ENCODE measurements around the gene RBFA.
A peak's percentile ranks its signal among the peaks of the same experiment; 100 is the strongest.

RBFA gene

DNA sequence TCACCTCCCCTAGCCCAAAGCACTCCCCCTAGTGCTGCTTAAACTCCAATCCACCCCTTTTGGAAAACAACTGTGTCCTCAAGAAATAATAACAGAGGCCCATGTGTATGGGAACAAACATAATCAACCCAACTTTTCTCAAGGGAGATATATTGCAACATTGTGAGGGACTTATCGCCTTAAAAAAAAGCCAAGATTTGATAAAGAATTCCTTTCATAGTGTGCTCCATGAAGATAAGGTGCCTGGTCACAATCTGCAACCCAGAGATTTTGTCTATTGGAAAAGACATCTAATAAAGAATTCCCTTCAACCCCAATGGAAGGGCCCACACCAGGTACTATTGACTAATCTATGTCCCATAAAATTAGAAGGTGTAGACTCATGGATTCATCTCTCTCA lies 4.5 kb upstream of the RBFA start:
- no peak for DNase-seq (ENCODE audit: low spot score)

DNA sequence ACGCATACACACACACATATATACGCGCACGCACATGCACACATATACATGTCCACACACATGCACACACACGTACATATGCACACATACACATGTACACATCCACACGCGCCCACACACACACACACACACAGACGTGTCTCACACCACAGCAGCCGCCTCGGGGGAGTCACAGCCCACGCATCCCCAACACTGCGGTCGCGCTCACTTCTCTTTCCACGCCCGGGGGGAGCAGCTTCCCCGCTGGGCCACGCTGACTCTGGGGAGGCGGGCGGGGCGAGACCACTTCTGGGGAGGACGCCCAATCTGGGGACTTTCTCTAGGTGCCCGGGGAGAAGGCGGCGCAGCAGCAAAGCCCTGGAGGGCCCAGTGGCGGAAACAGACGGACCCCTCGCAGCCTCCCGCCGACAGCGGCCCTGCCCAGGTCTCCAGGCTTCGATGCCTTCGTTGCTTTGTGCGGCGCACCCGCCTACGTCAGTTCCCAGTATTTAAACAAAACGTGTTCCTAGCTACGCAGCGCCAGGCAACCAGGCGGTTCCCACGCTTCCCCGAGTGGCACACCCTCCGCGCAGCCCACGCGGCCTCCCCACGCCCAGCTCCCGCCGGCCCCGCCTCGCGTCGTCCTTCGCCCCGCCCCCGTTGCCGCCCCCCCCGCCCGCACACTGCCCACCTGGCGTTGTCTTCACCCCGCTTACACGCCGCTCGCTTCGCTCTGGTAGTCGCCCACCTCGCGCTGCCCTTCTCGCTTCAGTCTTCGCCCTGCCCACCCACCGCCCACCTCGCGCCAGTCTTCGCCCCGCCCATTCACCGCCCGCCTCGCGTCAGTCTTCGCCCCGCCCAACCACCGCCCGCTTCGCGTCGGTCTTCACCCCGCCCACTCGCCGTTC lies 810 bp upstream of the RBFA start:
- peak; percentile 96 for DNase-seq (ENCODE audit: low spot score)

DNA sequence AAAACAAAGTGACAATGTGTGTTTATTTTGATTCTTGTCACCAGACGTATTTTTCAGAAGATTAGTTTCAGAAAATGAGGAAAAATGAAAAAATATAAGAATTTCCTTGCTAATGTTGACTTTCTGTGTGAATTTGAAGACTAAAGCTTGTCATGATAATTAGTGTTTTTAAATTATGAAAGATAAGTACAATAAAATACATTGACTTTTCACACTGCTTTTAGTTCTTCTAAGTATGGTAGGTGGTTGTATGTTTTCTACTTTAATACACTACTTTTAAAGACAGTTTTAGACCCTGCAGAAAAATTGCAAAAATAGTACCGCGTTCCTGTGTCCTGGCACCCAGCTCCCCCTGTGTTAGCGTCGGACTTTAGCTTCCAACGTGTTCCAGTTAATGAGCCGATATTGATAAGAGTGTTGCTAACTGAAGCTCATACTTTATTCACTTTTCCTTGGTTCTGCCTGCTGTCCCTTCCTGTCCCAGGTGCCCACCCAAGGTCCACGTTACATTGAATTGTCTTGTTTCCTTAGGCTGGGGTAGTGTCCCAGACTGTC lies 695 bp downstream of the RBFA start:
- no peak for DNase-seq (ENCODE audit: low spot score)

DNA sequence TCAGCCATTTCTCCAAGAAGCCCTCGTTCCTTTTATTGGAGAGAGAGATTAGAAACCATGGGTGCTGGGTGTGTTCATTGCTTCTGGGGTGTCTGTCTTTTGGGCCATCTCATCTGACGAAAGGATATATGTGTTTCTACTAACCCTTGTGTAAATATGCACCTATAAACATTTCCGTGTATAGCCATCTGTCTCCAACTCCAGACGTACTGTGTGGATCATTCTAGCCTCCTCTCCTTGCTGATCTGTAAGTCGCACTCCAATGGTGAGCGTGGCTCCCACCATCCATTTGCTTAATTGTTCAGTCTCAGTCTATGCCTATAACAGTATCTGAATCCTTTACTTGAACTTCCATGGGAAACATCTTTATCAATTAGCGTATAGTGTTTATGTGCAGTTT lies 1.8 kb downstream of the RBFA start:
- DNase-seq (ENCODE audit: low spot score) = no peak

DNA sequence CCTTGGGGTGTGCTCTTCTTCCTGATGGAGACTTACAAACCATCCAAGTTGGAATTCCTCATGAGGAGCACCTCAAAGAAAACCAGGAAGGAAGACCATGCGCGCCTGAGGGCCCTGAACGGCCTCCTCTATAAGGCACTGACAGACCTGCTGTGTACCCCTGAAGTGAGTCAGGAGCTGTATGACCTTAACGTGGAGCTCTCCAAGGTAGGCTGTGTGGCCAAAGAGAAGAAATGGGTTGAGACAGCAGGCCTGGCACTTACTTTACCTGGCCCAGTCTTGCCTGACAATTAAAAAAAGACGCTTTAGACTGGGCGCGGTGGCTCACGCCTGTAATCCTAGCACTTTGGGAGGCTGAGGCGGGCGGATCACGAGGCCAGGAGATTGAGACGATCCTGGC lies 3.1 kb downstream of the RBFA start:
- DNase-seq (ENCODE audit: low spot score) = no peak

DNA sequence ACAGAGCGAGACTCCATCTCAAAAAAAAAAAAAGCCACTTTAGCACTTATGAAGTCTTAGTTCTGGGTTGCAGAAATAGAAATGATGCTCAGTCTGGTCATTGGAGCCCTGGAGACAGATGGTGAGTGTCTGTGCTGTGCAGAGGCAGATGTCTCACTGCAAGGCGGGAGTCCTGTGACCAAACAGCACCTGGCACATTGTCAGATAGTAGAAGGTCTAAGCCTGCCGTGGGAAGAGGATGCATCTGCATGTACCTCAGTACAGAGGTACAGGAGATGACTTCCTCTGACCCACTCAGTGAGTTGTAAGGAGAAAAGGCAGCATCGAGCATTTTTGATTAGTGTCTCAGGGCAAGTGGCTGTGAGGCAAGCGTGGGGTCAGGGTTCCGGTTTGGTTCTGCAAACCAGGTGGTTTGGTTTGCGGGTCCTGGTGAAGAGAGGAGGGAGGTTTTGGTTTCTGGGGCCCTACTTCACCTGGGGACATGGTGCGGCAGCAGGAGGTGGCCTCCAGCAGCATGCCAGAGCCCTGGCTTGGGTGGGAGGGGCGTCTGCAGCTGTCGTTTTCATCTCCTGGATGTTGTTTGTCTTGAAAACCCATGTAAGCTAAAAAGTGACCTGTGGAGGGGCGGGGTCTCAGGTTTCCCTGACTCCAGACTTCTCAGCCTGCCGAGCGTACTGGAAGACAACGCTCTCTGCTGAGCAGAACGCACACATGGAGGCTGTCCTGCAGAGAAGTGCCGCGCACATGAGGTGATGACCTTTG lies 3.8 kb downstream of the RBFA start:
- DNase-seq (ENCODE audit: low spot score) = peak; percentile 31

DNA sequence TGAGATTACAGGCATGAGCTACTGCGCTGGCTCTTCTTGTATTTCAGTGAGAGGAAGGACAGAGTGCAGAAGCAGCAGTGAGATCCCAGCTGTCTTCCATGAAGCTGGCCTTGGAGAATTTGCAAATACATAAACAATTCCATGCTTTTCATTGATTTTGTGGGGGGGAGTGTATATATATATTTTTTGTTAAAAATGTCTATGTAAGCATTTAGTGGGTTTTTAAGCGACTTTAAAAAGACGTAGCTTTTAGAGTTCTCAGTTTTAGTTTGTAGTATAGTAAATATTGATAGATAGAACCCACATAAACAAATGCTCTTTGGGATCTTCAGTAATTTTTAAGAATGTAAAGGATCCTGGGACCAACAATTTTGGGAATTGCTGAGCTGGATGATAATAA lies 6.3 kb downstream of the RBFA start:
- no peak for DNase-seq (ENCODE audit: low spot score)

DNA sequence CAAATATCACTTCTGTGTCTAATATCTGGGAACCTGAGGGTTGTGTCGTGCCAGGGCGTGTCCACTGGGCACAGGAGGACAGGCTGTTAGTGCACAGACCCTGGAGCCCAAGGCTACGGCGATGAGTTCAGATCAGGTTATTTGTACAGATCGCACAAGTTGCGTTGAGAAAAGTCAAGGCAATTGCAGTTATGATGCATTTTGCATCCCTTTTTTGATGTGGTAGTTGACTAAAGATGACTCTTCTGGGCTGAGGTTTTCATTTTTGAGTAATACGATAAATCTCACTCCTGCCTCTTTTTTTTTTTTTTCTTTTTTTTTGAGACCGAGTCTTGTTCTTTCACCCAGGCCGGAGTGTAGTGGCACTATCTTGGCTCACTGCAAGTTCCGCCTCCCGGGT lies 7.2 kb downstream of the RBFA start:
- DNase-seq (ENCODE audit: low spot score) = no peak

DNA sequence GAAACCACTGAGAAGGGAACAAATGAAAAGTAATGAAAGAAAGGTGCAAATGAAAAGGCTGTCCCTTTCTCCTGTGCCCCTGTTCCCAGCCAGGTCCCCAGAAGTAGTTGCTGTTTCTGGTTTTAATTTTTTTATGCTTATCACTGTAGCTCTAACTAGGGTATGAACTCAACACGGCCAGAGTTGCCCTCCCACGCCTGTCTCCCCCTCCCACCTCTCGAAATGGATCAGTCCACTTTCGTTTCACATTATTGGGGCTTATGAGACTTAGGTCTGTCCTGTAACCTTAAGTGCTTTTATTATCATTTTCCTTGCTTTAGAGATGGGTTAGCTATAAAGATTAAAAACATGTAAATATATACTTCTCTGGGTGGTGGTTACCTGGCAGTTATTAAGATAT lies 8.6 kb downstream of the RBFA start:
- no peak for DNase-seq (ENCODE audit: low spot score)

DNA sequence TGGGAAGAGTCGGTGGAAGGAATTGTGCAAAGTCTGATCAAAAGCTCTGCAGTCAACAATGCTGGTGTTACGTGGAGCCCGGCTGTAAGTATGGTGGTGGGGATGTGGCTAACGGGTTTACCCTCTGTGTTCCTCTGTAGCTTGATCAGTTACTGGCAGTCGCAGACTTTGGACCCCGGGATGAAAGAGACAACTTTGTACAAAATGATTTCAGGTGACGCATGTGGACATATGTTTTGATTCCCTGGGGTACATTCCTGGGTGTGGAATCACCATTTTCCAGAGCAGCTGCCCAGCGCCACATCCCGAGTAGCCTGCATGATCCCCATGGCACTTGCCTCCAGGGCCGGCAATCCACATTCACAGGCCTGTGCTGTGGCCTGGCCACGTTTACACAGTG lies 9.8 kb downstream of the RBFA start:
- no peak for DNase-seq (ENCODE audit: low spot score)

DNA sequence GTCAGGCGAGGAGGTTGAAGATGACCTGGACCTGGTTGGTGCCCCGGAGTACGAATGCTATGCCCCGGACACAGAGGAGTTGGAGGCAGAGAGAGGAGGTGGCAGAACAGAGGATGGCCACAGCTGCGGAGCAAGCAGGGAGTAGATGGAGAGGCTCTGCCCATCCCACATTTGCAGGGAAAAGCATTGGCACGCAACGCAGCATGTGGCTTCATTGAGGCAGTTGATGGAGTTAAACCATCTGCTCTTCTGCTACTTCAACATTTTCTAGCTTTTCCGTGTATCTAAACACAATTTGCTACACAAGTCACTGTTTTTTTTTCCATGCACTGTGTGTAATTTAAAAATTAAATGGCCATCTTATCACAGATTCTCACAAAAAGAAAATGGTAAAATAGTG lies 11.8 kb downstream of the RBFA start:
- no peak for DNase-seq (ENCODE audit: low spot score)

DNA sequence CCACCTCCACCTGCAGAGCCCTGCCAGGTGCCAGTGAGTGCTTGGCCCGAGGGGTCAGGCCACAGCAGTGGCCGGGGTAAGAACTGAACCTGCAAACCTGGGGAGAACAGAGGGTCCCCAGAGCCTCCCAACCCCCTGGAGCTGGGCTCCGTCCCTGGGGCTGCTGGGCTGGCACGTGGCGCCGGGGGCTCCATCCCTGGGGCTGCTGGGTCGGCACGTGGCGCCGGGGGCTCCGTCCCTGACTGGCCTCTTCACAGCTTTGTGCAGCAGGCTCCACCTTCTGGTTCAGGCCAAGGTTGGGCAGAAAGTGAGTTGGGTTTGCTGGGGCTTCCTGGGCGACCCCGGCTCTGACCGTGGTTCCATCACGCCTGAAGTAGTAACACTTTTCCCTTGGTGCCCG lies 12.2 kb downstream of the RBFA start:
- DNase-seq (ENCODE audit: low spot score) = no peak

DNA sequence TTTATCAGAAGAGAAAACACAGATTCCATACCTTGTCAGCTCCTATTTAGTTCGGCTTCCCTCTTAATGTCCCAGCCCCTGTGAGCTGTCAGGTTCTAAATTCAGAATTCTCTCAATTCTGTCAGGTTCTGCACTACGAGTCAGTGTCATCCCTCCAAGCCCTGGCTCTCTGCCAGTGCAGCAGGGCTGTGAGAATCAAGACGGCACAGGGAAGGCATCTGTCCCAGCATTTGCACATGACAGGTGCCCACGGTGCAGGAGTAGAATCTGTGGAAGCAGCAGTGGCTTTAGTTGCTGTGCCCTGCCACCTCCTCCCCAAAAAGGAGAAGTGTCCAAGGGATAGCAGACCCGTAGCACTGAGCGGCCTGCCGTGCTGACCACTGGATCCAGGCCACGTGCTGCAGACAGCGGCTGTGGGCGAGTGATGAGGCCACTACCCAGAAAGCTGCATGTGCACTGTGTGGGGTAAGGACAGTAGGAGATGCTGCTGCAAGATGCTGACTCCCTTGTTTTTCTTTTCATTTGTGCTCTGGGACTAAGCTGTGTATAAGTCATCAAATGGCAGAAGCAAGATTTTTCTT lies 12.8 kb downstream of the RBFA start:
- DNase-seq (ENCODE audit: low spot score) = no peak

DNA sequence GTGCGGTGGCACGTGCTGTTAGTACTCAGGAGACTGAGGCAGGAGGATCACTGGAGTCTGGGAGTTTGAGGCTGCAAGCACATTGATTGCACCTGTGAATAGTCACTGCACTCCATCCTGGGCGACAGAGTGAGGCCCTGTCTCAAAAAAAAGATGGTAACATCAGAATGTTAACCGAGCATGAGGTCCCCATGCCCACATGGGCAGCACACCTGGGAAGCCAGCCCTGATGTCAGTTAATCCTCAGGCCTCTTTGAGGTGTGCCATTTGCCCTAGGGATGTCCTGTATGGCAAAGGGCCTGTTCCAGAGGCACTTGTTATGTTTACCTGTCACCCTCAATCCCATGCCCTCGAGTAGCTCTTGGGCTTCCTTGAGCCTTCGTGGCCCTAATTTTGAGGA lies 16.6 kb downstream of the RBFA start:
- DNase-seq (ENCODE audit: low spot score) = no peak

DNA sequence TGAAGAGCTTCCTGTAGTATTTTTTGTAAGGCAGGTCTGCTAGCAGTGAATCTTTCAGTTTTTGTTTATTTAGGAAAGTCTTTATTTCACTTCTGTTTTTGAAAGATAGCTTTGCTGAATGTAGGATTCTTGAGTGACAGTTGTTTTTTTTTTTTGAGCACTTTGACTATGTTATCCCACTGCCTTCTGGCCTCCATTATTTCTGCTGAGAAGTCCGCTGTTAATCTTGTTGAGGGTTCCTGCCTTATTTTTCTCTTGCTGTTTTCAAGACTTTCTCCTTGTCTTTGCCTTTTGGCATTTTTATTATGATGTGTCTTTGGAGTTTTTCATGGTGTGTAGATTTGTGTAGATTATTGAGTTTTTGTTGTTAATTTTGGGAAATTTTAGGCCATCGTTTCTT lies 21.9 kb downstream of the RBFA start:
- no peak for DNase-seq (ENCODE audit: low spot score)

DNA sequence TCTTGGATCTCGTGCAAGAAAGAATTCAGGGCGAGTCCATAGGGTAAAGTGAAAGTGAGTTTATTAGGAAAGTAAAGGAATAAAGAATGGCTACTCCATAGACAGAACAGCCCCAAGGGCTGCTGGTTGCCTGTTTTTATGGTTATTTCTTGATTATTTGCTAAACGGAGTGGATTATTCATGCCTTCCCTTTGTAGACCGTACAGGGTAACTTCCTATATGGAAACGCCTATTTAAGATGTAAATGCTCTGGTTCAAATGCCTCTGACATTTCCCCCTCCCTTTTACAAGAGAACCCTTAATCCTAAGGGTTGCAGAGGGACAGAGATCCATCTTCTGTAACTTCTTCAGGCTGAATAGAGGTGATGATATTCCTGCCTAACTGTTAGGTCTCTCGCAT lies 25.7 kb downstream of the RBFA start:
- no peak for DNase-seq (ENCODE audit: low spot score)

DNA sequence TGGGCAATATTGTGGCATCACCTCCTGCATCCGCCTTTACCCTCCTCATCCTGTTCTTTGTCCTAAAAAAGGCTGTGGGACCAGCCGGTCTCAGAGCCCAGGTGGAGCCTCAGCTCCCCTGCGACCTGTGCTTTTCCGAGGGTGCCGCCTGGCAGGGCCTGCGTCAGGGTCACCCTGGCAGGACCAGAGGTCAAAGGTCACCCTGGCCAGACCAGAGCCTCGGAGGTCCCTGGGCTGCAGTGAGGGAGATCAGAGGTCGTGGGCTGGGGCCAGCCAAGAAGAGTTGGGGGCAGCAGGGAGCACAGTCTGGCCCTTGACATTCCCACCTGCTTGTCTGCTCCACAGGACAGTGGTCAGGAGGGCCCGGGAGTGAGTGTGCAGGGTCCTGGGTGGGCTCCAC lies 31.5 kb downstream of the RBFA start:
- DNase-seq (ENCODE audit: low spot score) = no peak

DNA sequence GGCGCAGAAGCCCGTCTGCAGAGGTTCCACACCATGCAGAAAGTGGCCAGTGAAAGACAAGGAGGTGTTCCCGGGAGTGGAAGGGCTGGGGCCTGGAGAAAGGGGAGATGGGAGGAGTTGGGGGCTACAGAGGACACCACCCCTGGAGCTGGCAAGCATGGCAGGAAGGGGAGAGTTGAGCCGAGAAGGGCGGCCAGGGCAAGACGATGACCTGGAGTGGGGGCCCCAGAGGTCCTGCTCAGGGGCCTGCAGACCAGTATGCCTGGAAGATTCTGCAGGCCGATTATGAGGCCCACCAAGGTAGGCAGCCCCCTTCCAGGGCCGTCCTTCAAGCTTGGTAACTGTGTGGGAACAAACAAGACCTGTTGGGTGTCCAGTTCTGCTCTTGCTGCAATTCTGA lies 33.1 kb downstream of the RBFA start:
- no peak for DNase-seq (ENCODE audit: low spot score)

DNA sequence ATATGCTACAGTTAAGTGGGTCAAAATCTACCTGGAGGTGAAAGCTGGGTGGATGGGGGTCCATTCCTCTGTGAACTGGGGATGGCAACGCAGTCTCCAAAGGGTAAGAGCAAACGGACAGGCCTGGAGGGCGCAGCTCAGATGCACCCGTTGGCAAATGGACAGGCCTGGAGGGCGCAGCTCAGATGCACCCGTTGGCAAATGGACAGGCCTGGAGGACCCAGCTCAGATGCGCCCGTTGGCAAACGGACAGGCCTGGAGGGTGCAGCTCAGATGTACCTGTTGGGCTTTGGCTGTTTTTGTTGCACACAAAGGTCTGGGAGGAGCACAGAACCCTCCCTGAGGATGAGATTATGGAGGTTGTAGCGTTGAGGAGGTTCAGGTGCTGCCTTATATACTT lies 33.7 kb downstream of the RBFA start:
- no peak for DNase-seq (ENCODE audit: low spot score)

DNA sequence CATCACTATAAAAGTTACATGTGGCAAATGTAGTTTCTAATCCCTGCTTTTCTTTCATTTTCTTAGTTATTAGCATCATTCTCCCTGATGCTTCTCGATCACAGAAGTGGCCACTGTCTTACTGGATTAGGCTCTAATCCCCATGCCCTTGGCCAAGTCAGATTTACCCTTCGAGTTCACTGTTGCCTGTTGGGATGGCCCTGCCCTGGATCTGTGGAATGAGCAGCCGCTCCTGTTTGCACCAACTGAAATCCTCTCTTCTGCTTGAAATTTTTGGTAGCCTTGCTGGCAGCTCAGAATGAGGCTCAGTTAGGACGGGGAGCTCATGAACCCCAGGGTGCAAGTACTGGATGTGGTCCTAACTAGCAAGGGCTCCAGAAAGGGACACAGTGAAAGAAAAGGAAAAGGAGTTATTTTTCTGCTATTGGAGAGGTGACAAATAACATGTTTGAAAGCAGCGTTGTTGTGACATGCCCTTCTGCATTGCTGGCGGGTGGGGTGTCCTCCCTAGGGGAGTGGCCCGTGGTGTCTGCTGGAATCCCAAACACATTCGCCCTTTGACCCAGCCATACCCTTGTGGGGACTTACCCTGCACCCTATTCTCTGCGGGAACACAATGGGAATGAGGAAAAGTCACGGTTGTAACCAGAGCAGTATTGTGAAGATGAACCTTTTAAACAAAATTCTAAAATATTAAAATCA lies 34.5 kb downstream of the RBFA start:
- no peak for DNase-seq (ENCODE audit: low spot score)

DNA sequence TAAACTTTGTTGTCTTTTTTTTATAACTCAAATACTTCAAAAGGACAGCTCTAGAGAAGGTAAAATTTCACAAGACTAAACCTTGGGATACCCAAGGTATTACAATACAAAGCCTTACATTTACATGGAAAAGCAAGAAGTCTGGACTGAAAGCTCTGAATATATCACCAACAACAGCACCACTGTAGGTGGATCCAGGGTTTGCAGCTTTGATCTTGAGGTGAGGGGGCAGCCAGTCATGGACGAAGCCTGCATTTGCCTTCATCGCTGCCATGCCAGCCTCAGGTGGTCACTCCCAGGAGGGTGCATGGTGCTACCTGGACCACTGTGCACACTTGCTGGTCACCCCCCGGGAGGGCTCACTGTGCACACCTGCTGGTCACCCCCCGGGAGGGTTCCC lies 36.6 kb downstream of the RBFA start:
- DNase-seq (ENCODE audit: low spot score) = no peak

DNA sequence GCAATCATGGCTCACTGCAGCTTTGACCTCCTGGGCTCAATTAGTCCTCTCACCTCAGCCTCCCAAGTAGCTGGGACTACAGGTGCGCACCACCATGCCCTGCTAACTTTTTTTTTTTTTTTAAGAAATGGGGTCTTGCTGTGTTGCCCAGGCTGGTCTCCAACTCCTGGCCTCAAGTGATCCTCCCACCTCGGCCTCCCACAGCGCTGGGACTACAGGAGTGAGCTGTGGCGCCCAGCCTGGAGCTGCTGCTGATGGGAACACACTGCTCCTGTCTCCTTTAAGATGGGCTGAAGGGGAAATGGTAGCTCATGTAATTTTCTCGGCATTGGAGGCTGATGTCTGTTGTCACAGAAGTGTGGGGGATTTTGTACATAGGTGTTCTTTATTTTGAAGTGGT lies 39.9 kb downstream of the RBFA start:
- DNase-seq (ENCODE audit: low spot score) = no peak

Measured in NAMALWA (cell line).